ENCODE measurements around the gene PRKCE. TPM values are rescaled to one million over a fixed set of nuclear protein-coding genes. Genes with fewer than 3 reads are reported as not detected.

The PRKCE gene
- total and polyA plus RNA-seq, 7 experiments from 2014 or later = 1.4 to 37.9 (median 19.5) TPM

DNA sequence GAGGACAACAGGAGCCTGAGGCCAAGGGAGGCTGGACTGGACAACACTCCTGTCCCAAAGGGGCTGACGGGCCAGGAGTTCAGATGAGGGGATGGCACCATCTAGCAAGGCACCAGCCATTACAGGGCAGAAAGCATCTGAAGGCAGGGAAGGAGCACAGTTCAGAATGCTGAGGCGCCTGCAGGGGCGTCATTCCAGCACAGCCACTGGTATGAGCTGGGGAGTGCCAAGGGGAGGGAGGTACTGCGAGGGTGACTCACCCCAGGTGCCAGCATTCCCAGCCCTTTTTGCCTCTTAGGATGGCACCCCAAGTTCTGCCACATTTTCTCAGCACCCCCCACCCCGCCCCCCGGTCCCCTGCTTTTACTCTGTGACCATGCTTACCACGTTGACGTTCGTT lies 515.9 kb downstream of the PRKCE start:
- no peaks in the 10 kb centered on the region for H3K9me3 Mint-ChIP-seq
- intact Hi-C loops (cut with micrococcal nuclease) = no loop called here
- H3K36me3 ChIP-seq (ENCODE audit: control insufficient read depth in 2 of 3, insufficient read depth in 3 of 3, low read length in 3 of 3) = no peaks in the 10 kb centered on the region
- no peak overlapping the region for H3K27ac Mint-ChIP-seq
- no peak overlapping the region for H3K4me3 ChIP-seq (ENCODE audit: low read length)
- CTCF ChIA-PET = no interaction called here
- no peaks in the 10 kb centered on the region for H3K27me3 Mint-ChIP-seq
- H3K4me1 Mint-ChIP-seq = peaks cover 0 to 5% (median 0%) of the 10 kb centered on the region in 7 donors
- DNase-seq (no peak), ATAC-seq (no peak)
- no peaks in the 10 kb centered on the region for H3K4me1 ChIP-seq (ENCODE audit: control insufficient read depth in 2 of 2, insufficient read depth in 2 of 2, low read length in 2 of 2)
- H3K27ac ChIP-seq (ENCODE audit: low read depth, low read length) = no peak overlapping the region
- POLR2A ChIA-PET = no interaction called here
- no peaks in the 10 kb centered on the region for H3K27me3 ChIP-seq (ENCODE audit: control insufficient read depth in 2 of 2, insufficient read depth in 2 of 2, low read length in 2 of 2)
- H3K36me3 Mint-ChIP-seq = peaks cover 0 to 25% (median 10%) of the 10 kb centered on the region in 5 donors
- no peaks in the 10 kb centered on the region for H3K9me3 ChIP-seq (ENCODE audit: control insufficient read depth in 2 of 3, low read length in 3 of 3)
- no peak overlapping the region for H3K4me3 Mint-ChIP-seq

- Histone ChIP-seq H3K36me3 (ENCODE audit: control insufficient read depth in 2 of 3, insufficient read depth in 3 of 3, low read length in 3 of 3) (no peaks in the 10 kb centered on the region), H3K27ac (ENCODE audit: low read depth, low read length) (no peak overlapping the region), H3K9me3 (ENCODE audit: control insufficient read depth in 2 of 3, low read length in 3 of 3) (no peaks in the 10 kb centered on the region), H3K4me1 (ENCODE audit: control insufficient read depth in 2 of 2, insufficient read depth in 2 of 2, low read length in 2 of 2) (no peaks in the 10 kb centered on the region), H3K4me3 (ENCODE audit: low read length) (no peak overlapping the region), H3K27me3 (ENCODE audit: control insufficient read depth in 2 of 2, insufficient read depth in 2 of 2, low read length in 2 of 2) (no peaks in the 10 kb centered on the region)
- ATAC-seq (no peak), DNase-seq (no peak)
- H3K9me3 Mint-ChIP-seq = no peaks in the 10 kb centered on the region
- intact Hi-C loops (cut with micrococcal nuclease) = no loop called here
- H3K4me3 Mint-ChIP-seq = no peak overlapping the region
- ChIA-PET CTCF (no interaction called here), POLR2A (no interaction called here)
- peaks cover 0 to 21% (median 10%) of the 10 kb centered on the region in 5 donors for H3K36me3 Mint-ChIP-seq
- H3K27ac Mint-ChIP-seq = no peak overlapping the region
- peaks cover 0 to 5% (median 0%) of the 10 kb centered on the region in 7 donors for H3K4me1 Mint-ChIP-seq
- H3K27me3 Mint-ChIP-seq = no peaks in the 10 kb centered on the region
Measured at GRCh38 chr2:46167924-46168323, 516.4 kb downstream of the PRKCE start.

- Histone ChIP-seq H3K4me1 (ENCODE audit: control insufficient read depth in 2 of 2, insufficient read depth in 2 of 2, low read length in 2 of 2) (peaks cover 0 to 5% of the 10 kb centered on the region in 2 donors), H3K27me3 (ENCODE audit: control insufficient read depth in 2 of 2, insufficient read depth in 2 of 2, low read length in 2 of 2) (no peaks in the 10 kb centered on the region), H3K4me3 (ENCODE audit: low read length) (no peak overlapping the region), H3K27ac (ENCODE audit: low read depth, low read length) (no peak overlapping the region), H3K36me3 (ENCODE audit: control insufficient read depth in 2 of 3, insufficient read depth in 3 of 3, low read length in 3 of 3) (no peaks in the 10 kb centered on the region), H3K9me3 (ENCODE audit: control insufficient read depth in 2 of 3, low read length in 3 of 3) (no peaks in the 10 kb centered on the region)
- ChIA-PET CTCF (no interaction called here), POLR2A (no interaction called here)
- intact Hi-C loops (cut with micrococcal nuclease) = no loop called here
- Mint-ChIP-seq H3K4me1 (peaks cover 0 to 2% (median 0%) of the 10 kb centered on the region in 7 donors), H3K36me3 (peaks cover 0 to 16% (median 5%) of the 10 kb centered on the region in 5 donors), H3K27ac (no peak overlapping the region), H3K27me3 (no peaks in the 10 kb centered on the region), H3K9me3 (no peaks in the 10 kb centered on the region), H3K4me3 (no peak overlapping the region)
- DNase-seq (no peak), ATAC-seq (no peak)
Measured at GRCh38 chr2:46169467-46169866, 518.0 kb downstream of the PRKCE start.

DNA sequence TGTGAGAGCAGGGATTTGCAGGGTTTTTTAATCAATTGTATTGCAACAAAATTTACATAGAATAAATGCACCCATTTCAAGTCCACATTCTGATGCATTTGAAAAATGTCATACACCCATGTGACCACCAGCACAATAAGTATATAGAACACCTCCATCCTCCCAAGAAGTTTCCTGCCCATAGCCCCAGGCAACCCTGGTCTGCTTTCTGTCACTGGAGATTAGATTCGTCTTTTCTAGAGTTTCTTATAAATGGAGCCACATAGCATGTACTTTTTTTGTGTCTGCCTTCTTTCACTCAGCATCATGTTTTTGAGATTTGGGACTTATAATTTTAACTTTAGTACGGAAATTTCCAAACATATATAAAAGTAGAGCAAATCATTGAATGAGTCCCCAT lies 518.6 kb downstream of the PRKCE start:
- Mint-ChIP-seq H3K27ac (no peak overlapping the region), H3K9me3 (no peaks in the 10 kb centered on the region), H3K27me3 (no peaks in the 10 kb centered on the region), H3K36me3 (peaks cover 0 to 16% (median 3%) of the 10 kb centered on the region in 5 donors), H3K4me1 (peaks cover 0 to 4% (median 0%) of the 10 kb centered on the region in 7 donors), H3K4me3 (no peak overlapping the region)
- Histone ChIP-seq H3K27me3 (ENCODE audit: control insufficient read depth in 2 of 2, insufficient read depth in 2 of 2, low read length in 2 of 2) (no peaks in the 10 kb centered on the region), H3K36me3 (ENCODE audit: control insufficient read depth in 2 of 3, insufficient read depth in 3 of 3, low read length in 3 of 3) (no peaks in the 10 kb centered on the region), H3K4me1 (ENCODE audit: control insufficient read depth in 2 of 2, insufficient read depth in 2 of 2, low read length in 2 of 2) (peaks cover 0 to 5% of the 10 kb centered on the region in 2 donors), H3K9me3 (ENCODE audit: control insufficient read depth in 2 of 3, low read length in 3 of 3) (no peaks in the 10 kb centered on the region), H3K27ac (ENCODE audit: low read depth, low read length) (no peak overlapping the region), H3K4me3 (ENCODE audit: low read length) (no peak overlapping the region)
- intact Hi-C loops (cut with micrococcal nuclease) = loop anchor here in 1 of 2 donors (10.0 kb wide), 1 partner anchor 195 kb away; no protein-coding TSS in a partner anchor
- DNase-seq (no peak), ATAC-seq (no peak)
- ChIA-PET CTCF (no interaction called here), POLR2A (no interaction called here)

DNA sequence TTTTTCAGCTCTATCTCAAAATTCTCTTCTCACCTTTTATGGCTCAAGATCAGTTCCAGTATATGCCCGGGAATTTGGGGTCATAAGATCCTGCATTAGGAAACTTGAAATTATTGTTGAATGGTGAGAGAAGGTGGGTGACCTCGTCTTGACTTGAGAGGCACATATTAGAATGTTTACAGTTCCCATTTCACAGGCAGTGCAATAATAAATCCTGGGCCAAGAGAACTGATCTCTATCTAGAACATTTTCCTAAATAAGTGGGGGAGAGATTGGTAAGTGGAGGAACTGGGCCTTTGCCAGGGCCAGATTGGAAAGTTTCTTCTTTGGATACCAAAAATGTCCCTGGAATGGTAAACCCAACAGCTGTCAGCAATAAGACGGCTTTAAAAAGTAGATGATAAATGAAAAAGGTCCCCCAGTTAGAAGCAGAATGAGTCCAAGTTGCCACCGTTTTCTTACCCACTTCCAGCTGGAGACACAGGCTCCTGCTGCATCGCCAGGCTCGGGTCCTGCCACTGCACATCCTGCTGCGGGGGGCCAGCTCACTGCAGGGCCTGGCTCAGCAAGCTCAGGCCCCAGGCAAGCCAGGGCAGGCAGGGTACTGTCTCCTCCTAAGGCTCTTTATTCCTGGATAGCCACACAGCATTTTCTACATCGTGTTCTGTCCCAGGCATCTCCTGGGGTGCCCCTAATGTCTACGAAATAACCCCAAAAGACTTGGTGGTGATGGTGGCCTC lies 519.3 kb downstream of the PRKCE start:
- POLR2A ChIA-PET = interaction anchor here (0.5 kb wide), 1 partner anchor 126 kb away, joined by 3 read pairs; the partner anchor contains the start of gene EPAS1
- CTCF ChIA-PET = no interaction called here
- Histone ChIP-seq H3K4me1 (ENCODE audit: control insufficient read depth in 2 of 2, insufficient read depth in 2 of 2, low read length in 2 of 2) (peaks cover 0 to 5% of the 10 kb centered on the region in 2 donors), H3K36me3 (ENCODE audit: control insufficient read depth in 2 of 3, insufficient read depth in 3 of 3, low read length in 3 of 3) (no peaks in the 10 kb centered on the region), H3K9me3 (ENCODE audit: control insufficient read depth in 2 of 3, low read length in 3 of 3) (no peaks in the 10 kb centered on the region), H3K4me3 (ENCODE audit: low read length) (no peak overlapping the region), H3K27me3 (ENCODE audit: control insufficient read depth in 2 of 2, insufficient read depth in 2 of 2, low read length in 2 of 2) (no peaks in the 10 kb centered on the region), H3K27ac (ENCODE audit: low read depth, low read length) (no peak overlapping the region)
- Mint-ChIP-seq H3K4me3 (no peak overlapping the region), H3K36me3 (peaks cover 0 to 14% (median 0%) of the 10 kb centered on the region in 5 donors), H3K9me3 (no peaks in the 10 kb centered on the region), H3K4me1 (peaks cover 0 to 7% (median 0%) of the 10 kb centered on the region in 7 donors), H3K27me3 (no peaks in the 10 kb centered on the region), H3K27ac (no peak overlapping the region)
- intact Hi-C loops (cut with micrococcal nuclease) = loop anchor here in 1 of 2 donors (10.0 kb wide), 1 partner anchor 194 kb away; no protein-coding TSS in a partner anchor
- no peak for ATAC-seq
- DNase-seq = no peak

DNA sequence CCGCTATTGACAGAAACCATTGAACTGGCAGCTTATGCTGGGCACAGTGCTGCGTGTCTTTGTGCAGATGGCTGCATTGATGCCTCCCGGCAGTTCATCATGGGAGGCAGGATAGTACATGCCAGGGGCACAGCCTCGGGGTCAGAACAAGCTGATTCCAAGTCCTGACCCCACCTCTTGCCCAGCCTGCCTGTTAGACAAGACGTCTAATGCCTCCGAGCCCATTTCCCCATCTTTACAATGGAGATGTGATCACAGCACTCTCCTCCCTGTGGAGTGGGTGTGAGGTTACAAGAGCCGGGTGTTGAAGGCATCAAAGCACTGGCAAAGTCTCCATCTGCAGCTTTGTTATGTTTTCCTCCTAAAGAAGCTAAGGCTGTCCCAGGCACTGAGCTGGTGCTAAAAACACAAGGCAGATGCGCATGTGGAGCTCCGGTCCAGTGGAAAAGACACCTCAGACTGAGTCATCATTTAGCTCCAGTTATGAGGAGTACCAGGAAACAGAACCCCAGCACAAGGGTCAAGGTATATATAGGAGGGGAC lies 520.0 kb downstream of the PRKCE start:
- intact Hi-C loops (cut with micrococcal nuclease) = loop anchor here in 1 of 2 donors (10.0 kb wide), 1 partner anchor 193 kb away; no protein-coding TSS in a partner anchor
- Mint-ChIP-seq H3K36me3 (peaks cover 0 to 11% (median 0%) of the 10 kb centered on the region in 5 donors), H3K4me1 (peaks cover 0 to 11% (median 0%) of the 10 kb centered on the region in 7 donors), H3K9me3 (no peaks in the 10 kb centered on the region), H3K4me3 (no peak overlapping the region), H3K27ac (no peak overlapping the region), H3K27me3 (no peaks in the 10 kb centered on the region)
- Histone ChIP-seq H3K4me1 (ENCODE audit: control insufficient read depth in 2 of 2, insufficient read depth in 2 of 2, low read length in 2 of 2) (peaks cover 0 to 5% of the 10 kb centered on the region in 2 donors), H3K9me3 (ENCODE audit: control insufficient read depth in 2 of 3, low read length in 3 of 3) (no peaks in the 10 kb centered on the region), H3K27ac (ENCODE audit: low read depth, low read length) (no peak overlapping the region), H3K4me3 (ENCODE audit: low read length) (no peak overlapping the region), H3K36me3 (ENCODE audit: control insufficient read depth in 2 of 3, insufficient read depth in 3 of 3, low read length in 3 of 3) (no peaks in the 10 kb centered on the region), H3K27me3 (ENCODE audit: control insufficient read depth in 2 of 2, insufficient read depth in 2 of 2, low read length in 2 of 2) (no peaks in the 10 kb centered on the region)
- CTCF ChIA-PET = no interaction called here
- no peak for DNase-seq
- no peak for ATAC-seq
- POLR2A ChIA-PET = interaction anchor here (0.5 kb wide), 1 partner anchor 126 kb away, joined by 3 read pairs; the partner anchor contains the start of gene EPAS1
